SK-N-SH (cell line): ENCODE measurements around the gene GUCY2D. TPM values are rescaled to one million over a fixed set of nuclear protein-coding genes. Genes with fewer than 3 reads are reported as not detected.

Source experiments
- CTCF ChIA-PET: fragments of 300-600, 350-600 bp; formaldehyde crosslinking; extraction: SDS; loops from one replicate; lab custom pipeline; 2021; lab: Yijun Ruan, JAX
- POLR2A ChIA-PET: fragments of 350-600 bp; sonication (Branson Sonifier 250); formaldehyde crosslinking; extraction: SDS; loops from one replicate; lab custom pipeline; 2020; ENCODE audit warnings: antibody characterized with exemption, inconsistent platforms; lab: Yijun Ruan, JAX
- DNase-seq: peaks from one replicate; pipeline ENCODE4 v3.0.0; 2012
- H2AFZ ChIP-seq: fragments of 200-600 bp; sonication (generic); 2 replicates; pipeline ENCODE4 v1.8.1; 2016; ENCODE audit warnings: antibody characterized with exemption, mild to moderate bottlenecking, low read depth
- H3F3A ChIP-seq: fragments of 200-600 bp; sonication (generic); replicated peaks from 2 replicates; pipeline ENCODE3; 2016; ENCODE audit warnings: antibody characterized with exemption, mild to moderate bottlenecking; ENCODE audit not compliant: insufficient read depth
- H3K27ac ChIP-seq, 2 experiments: fragments of 200-500 bp in 1 of 2; fragments of 200-600 bp in 1 of 2; sonication (Bioruptor generic) in 1 of 2; sonication (generic), shearing (Covaris generic) in 1 of 2; 2 replicates each; pipeline versions ENCODE4 v1.5.1 to v1.6.1; 2014 to 2016; ENCODE audit warnings: low read depth in 2 of 2, inconsistent platforms in 1 of 2, low read length in 1 of 2, mild to moderate bottlenecking in 1 of 2, mixed read lengths in 1 of 2
- H3K27me3 ChIP-seq: fragments of 200-600 bp; sonication (generic), shearing (Covaris generic); 2 replicates; pipeline ENCODE4 v1.6.1; 2016; ENCODE audit warnings: mixed run types; ENCODE audit not compliant: insufficient read depth
- H3K36me3 ChIP-seq, 2 experiments: fragments of 200-500 bp in 1 of 2; fragments of 200-600 bp in 1 of 2; sonication (Bioruptor generic) in 1 of 2; sonication (generic) in 1 of 2; replicated peaks in 1 of 2; 2 replicates each; pipeline versions ENCODE3 to v1.5.1; 2014 to 2016; ENCODE audit warnings: low read length in 1 of 2, mild to moderate bottlenecking in 1 of 2; ENCODE audit not compliant: insufficient read depth in 2 of 2, control insufficient read depth in 1 of 2
- H3K4me1 ChIP-seq, 2 experiments: fragments of 200-500 bp in 1 of 2; fragments of 200-600 bp in 1 of 2; sonication (Bioruptor generic) in 1 of 2; sonication (generic), shearing (Covaris generic) in 1 of 2; 2 replicates each; pipeline versions ENCODE4 v1.5.1 to v1.6.1; 2014 to 2016; ENCODE audit warnings: low read depth in 1 of 2, low read length in 1 of 2, mixed run types in 1 of 2; ENCODE audit not compliant: insufficient read depth in 2 of 2, control insufficient read depth in 1 of 2
- H3K4me2 ChIP-seq: fragments of 200-600 bp; sonication (generic), shearing (Covaris generic); 2 replicates; pipeline ENCODE4 v1.6.1; 2017; ENCODE audit warnings: mixed run types
- H3K4me3 ChIP-seq, 2 experiments: fragments of 200-500 bp in 1 of 2; fragments of 200-600 bp in 1 of 2; sonication (Bioruptor generic) in 1 of 2; sonication (generic), shearing (Covaris generic) in 1 of 2; 2 replicates each; pipeline versions ENCODE4 v1.5.1 to v1.8.1; 2014 to 2016; ENCODE audit warnings: low read depth in 2 of 2, inconsistent platforms in 1 of 2, low read length in 1 of 2, mild to moderate bottlenecking in 1 of 2, mixed read lengths in 1 of 2, moderate library complexity in 1 of 2
- H3K79me2 ChIP-seq: fragments of 200-600 bp; sonication (generic); 2 replicates; pipeline ENCODE4 v1.8.1; 2017; ENCODE audit warnings: mild to moderate bottlenecking; ENCODE audit not compliant: insufficient read depth
- H3K9ac ChIP-seq: fragments of 200-600 bp; sonication (generic); 2 replicates; pipeline ENCODE4 v1.6.1; 2017; ENCODE audit warnings: mixed run types
- H3K9me2 ChIP-seq: fragments of 200-600 bp; sonication (generic); 2 replicates; pipeline ENCODE4 v1.6.1; 2017; ENCODE audit warnings: mixed run types
- H3K9me3 ChIP-seq: fragments of 200-600 bp; sonication (generic); 2 replicates; pipeline ENCODE4 v1.6.1; 2017; ENCODE audit warnings: mixed run types, mild to moderate bottlenecking, moderate library complexity
- H4K20me1 ChIP-seq: fragments of 200-600 bp; sonication (generic); 2 replicates; pipeline ENCODE4 v1.6.1; 2017; ENCODE audit warnings: mild to moderate bottlenecking, mixed run types; ENCODE audit not compliant: insufficient read depth
- CHD2 ChIP-seq: fragments of 150-350 bp; IDR thresholded peaks from 2 replicates; pipeline ENCODE4 v1.6.1; 2018; ENCODE audit warnings: low read length; ENCODE audit not compliant: partially characterized antibody
- FOXJ3 ChIP-seq: sonication (generic); formaldehyde crosslinking; IDR thresholded peaks from 2 replicates; pipeline ENCODE4 v1.5.1; 2020; ENCODE audit warnings: mild to moderate bottlenecking, missing genetic modification reagents
- FOXM1 ChIP-seq: IDR thresholded peaks from 2 replicates; pipeline ENCODE4 v1.4.0; 2012; ENCODE audit warnings: low read depth, mild to moderate bottlenecking
- GABPA ChIP-seq: IDR thresholded peaks from 2 replicates; pipeline ENCODE4 v1.4.0; 2012; ENCODE audit warnings: low read depth, mild to moderate bottlenecking
- GATA2 ChIP-seq: sonication (generic); formaldehyde crosslinking; IDR thresholded peaks from 2 replicates; pipeline ENCODE4 v1.5.0; 2020; ENCODE audit warnings: mild to moderate bottlenecking, missing genetic modification reagents
- JUND ChIP-seq: IDR thresholded peaks from 2 replicates; pipeline ENCODE4 v1.4.0; 2012
- NFIC ChIP-seq: IDR thresholded peaks from 2 replicates; pipeline ENCODE4 v1.4.0; 2012; ENCODE audit warnings: borderline replicate concordance
- PBX3 ChIP-seq: IDR thresholded peaks from 2 replicates; pipeline ENCODE4; 2012
- POLR2AphosphoS5 ChIP-seq: IDR thresholded peaks from 2 replicates; pipeline ENCODE4 v1.6.1; 2012; ENCODE audit warnings: low read depth, low read length
- RCOR1 ChIP-seq: fragments of 150-350 bp; IDR thresholded peaks from 2 replicates; pipeline ENCODE4 v1.6.1; 2017; ENCODE audit warnings: antibody characterized with exemption, low read length
- RFX5 ChIP-seq: IDR thresholded peaks from 2 replicates; pipeline ENCODE4 v1.6.1; 2012; ENCODE audit warnings: mild to moderate bottlenecking, improper control_type of control experiment, low read length
- SMC3 ChIP-seq: IDR thresholded peaks from 2 replicates; pipeline ENCODE4 v1.6.1; 2012; ENCODE audit warnings: low read depth, low read length, improper control_type of control experiment
- TAF1 ChIP-seq: IDR thresholded peaks from 2 replicates; pipeline ENCODE4 v1.6.1; 2012; ENCODE audit warnings: low read depth, mild to moderate bottlenecking, low read length, moderate library complexity, borderline replicate concordance
- TEAD4 ChIP-seq: IDR thresholded peaks from 2 replicates; pipeline ENCODE4 v1.4.0; 2012; ENCODE audit warnings: mild to moderate bottlenecking, borderline replicate concordance; ENCODE audit not compliant: insufficient read depth
- YY1 ChIP-seq: IDR thresholded peaks from 2 replicates; pipeline ENCODE4 v1.4.0; 2012; ENCODE audit warnings: low read depth, mild to moderate bottlenecking
- ZBTB33 ChIP-seq: IDR thresholded peaks from 2 replicates; pipeline ENCODE4 v1.4.0; 2012; ENCODE audit warnings: low read depth, borderline replicate concordance
- WGBS: methylation state at CpG from one replicate; pipeline ENCODE4 v1.1.6; 2017; ENCODE audit warnings: low lambda C conversion rate; 5-methylcytosine and 5-hydroxymethylcytosine counted together
- polyA plus RNA-seq, 3 experiments: library from polyadenylated mRNA; depleted of rRNA; stranded (reverse); fragments of >200 nt; gene quantifications; 2 replicates each; pipeline ENCODE4 v1.2.3, GENCODE V29; 2012
- TF ChIP-seq, protein P1 (sequence below): IDR thresholded peaks from 2 replicates; pipeline ENCODE4 v1.4.0; 2012; ENCODE audit warnings: low read depth, borderline replicate concordance

The GUCY2D gene
- polyA plus RNA-seq, 1 of the 3 experiments (the other 2 are of a cell fraction) = not detected

DNA sequence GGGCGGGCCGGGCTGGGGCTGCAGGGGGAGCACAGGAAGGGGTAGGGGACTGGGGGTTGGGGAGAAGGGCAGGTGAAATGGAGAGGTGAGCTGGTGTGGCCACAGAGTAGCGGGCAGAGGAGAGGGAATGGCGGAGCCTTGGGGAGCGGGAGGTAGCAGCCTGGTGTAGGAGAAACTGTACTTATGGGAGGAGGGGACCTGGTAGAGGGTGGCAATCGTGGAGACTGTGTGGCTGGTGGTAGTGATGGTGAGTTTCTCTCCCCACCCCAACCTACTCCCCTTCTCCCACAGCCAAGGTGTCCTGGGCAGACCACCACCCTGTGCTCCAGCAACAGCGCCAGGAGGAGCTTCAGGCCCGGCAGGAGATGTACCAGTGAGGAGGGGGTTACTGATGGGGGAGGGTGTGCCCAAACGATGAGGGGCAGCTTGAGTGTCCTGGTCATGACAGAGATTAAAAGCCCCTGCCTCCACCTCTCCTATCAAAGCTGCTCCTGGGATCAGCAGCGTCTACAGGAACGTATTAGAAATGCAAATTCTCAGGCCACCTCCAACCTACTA is 37.3 kb downstream of the GUCY2D start:
- Histone ChIP-seq H3K9me2 (no peaks in the 10 kb centered on the region), H3K4me1 (peaks cover 5 to 8% of the 10 kb centered on the region in 2 experiments; a peak in 2 of 4 replicates), H3K27me3 (peaks cover 3% of the 10 kb centered on the region; the same call in 1 of the 2 replicates), H3F3A (peaks cover 7% of the 10 kb centered on the region), H3K9me3 (no peaks in the 10 kb centered on the region), H3K9ac (no peak overlapping the region), H2AFZ (no peak overlapping the region)
- WGBS = 72% methylated on average over 9 of the region's 11 CpGs
- no peak for DNase-seq
- POLR2A ChIA-PET = no interaction called here
- TF ChIP-seq GATA2 (no peak), GABPA (no peak), RCOR1 (no peak), PBX3 (no peak), JUND (no peak), POLR2AphosphoS5 (no peak), CHD2 (no peak), TAF1 (no peak), SMC3 (no peak), FOXM1 (no peak), RFX5 (no peak), TEAD4 (no peak), FOXJ3 (CRISPR knock-in tag) (no peak), ZBTB33 (no peak), YY1 (no peak), NFIC (no peak)
- TF ChIP-seq, protein P1, sequence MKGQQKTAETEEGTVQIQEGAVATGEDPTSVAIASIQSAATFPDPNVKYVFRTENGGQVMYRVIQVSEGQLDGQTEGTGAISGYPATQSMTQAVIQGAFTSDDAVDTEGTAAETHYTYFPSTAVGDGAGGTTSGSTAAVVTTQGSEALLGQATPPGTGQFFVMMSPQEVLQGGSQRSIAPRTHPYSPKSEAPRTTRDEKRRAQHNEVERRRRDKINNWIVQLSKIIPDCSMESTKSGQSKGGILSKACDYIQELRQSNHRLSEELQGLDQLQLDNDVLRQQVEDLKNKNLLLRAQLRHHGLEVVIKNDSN = no peak
- TF ChIP-seq, all 33 proteins: peak for 0
- Histone ChIP-seq H3K4me2 (no peak overlapping the region), H3K4me3 (no peak overlapping the region), H3K27ac (no peak overlapping the region), H3K79me2 (no peaks in the 10 kb centered on the region), H3K36me3 (no peaks in the 10 kb centered on the region), H4K20me1 (no peaks in the 10 kb centered on the region)
- CTCF ChIA-PET = interaction anchor here (1.0 to 9.9 kb wide), 6 partner anchors 18 to 205 kb away, joined by 3 to 228 read pairs (median 56); partner anchors contain the start of gene RNF227
